ENCODE results near the gene IFNGR2. TPM values are rescaled to one million over a fixed set of nuclear protein-coding genes. Genes with fewer than 3 reads are reported as not detected.

The IFNGR2 gene
- total and polyA plus RNA-seq, 4 experiments from 2014 or later: 8.7 to 24.3 (median 21.8) TPM

DNA sequence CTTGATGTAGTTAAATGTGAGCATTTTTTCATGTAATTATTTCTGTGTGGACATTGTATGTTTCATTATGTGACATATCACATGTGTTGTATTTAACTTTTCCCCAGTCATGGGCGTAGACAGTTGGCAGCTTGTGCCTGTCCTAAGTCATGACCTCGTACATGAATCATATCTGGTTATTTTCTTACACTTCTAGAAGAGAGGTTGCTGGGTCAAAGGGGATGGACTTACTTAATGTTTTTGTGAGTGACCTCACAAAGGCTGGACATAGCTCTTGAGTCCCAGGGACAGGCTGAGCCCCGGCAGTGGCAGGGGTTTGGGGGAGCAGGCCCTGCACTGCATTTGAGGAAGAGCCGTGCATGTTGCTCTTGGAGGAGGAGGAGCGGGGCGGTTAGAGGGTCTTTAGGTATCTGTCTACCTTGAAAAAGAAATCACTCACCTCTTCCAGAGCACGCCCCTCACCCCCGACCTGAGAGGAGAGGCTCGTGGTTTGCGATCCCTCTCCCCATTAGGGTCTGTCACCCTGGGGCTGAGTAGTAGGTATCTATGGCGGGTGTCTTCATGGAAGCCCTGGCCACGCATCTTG is 16.4 kb downstream of the IFNGR2 start:
- Histone ChIP-seq H3K9me3 (ENCODE audit: control insufficient read depth in 1 of 2, low read length in 2 of 2) (no peaks in the 10 kb centered on the region), H3K27ac (ENCODE audit: low read depth, low read length) (no peak overlapping the region), H3K4me1 (ENCODE audit: insufficient read depth, low read length) (no peaks in the 10 kb centered on the region), H3K4me3 (ENCODE audit: low read length in 2 of 2) (no peak overlapping the region), H3K36me3 (ENCODE audit: insufficient read depth, low read length) (peaks cover 11% of the 10 kb centered on the region), H3K27me3 (ENCODE audit: insufficient read depth, low read length) (no peaks in the 10 kb centered on the region)
- CTCF ChIA-PET (ENCODE audit: partially characterized antibody): interaction anchor here (0.5 kb wide), 1 partner anchor 676 kb away, joined by 4 read pairs; no protein-coding TSS in a partner anchor
- no peaks in the 10 kb centered on the region for H3K27me3 Mint-ChIP-seq
- no peak for DNase-seq
- POLR2A ChIA-PET (ENCODE audit: partially characterized antibody): no interaction called here
- H3K9me3 Mint-ChIP-seq: no peaks in the 10 kb centered on the region
- H3K4me1 Mint-ChIP-seq: peaks cover 0 to 9% (median 6%) of the 10 kb centered on the region in 4 donors
- intact Hi-C loops (cut with micrococcal nuclease): no loop called here
- no peak overlapping the region for H3K4me3 Mint-ChIP-seq
- H3K36me3 Mint-ChIP-seq: peaks cover 31 to 39% of the 10 kb centered on the region in 2 donors
- peak overlapping the region in 1 of 7 donors; percentile 22 for H3K27ac Mint-ChIP-seq

DNA sequence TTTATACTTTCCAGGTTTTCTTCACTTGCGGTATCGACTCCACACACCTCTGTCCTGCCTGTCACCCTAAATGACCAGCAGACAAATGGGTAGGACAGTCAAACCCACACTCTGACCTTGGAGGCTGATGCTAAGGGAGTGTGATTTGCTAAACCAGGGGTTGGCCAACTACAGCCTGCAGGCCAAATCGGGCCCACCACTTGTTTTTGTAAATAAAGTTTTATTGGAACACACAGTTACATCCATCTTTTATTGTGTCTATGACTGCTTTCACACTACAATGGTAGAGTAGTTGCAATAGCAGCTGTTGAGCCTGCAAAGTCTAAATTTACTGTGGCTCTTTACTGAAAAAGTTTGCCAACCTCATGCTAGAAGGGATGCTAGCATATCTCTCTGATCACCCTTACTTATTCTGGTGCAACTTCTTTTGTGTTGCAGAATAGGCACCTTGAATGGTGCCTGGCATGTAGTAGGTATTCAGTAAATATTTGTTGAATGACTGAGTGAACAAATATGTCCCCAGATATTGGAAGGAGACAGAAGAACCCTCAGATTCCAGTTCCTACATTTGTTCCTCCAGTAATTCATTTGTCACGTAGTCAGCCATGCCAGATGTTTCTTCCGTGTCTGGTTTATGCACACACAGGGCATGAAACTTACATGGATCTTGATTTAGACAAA is 18.6 kb downstream of the IFNGR2 start:
- no peak overlapping the region for H3K27ac ChIP-seq (ENCODE audit: low read depth, low read length)
- DNase-seq: no peak
- no peaks in the 10 kb centered on the region for H3K27me3 ChIP-seq (ENCODE audit: insufficient read depth, low read length)
- H3K36me3 Mint-ChIP-seq: peaks cover 26 to 41% of the 10 kb centered on the region in 2 donors
- no peaks in the 10 kb centered on the region for H3K4me1 ChIP-seq (ENCODE audit: insufficient read depth, low read length)
- H3K27me3 Mint-ChIP-seq: no peaks in the 10 kb centered on the region
- no peak overlapping the region for H3K4me3 Mint-ChIP-seq
- POLR2A ChIA-PET (ENCODE audit: partially characterized antibody): no interaction called here
- H3K4me1 Mint-ChIP-seq: peaks cover 0 to 1% (median under 1%) of the 10 kb centered on the region in 4 donors
- no peak overlapping the region for H3K4me3 ChIP-seq (ENCODE audit: low read length in 2 of 2)
- H3K9me3 ChIP-seq (ENCODE audit: control insufficient read depth in 1 of 2, low read length in 2 of 2): no peaks in the 10 kb centered on the region
- CTCF ChIA-PET (ENCODE audit: partially characterized antibody): interaction anchor here (0.6 to 1.2 kb wide), 2 partner anchors 9 to 42 kb away, joined by 3 to 4 read pairs; no protein-coding TSS in a partner anchor
- H3K9me3 Mint-ChIP-seq: no peaks in the 10 kb centered on the region
- H3K27ac Mint-ChIP-seq: peak overlapping the region in 1 of 7 donors; percentile 18
- intact Hi-C loops (cut with micrococcal nuclease): no loop called here
- peaks cover 15% of the 10 kb centered on the region for H3K36me3 ChIP-seq (ENCODE audit: insufficient read depth, low read length)

DNA sequence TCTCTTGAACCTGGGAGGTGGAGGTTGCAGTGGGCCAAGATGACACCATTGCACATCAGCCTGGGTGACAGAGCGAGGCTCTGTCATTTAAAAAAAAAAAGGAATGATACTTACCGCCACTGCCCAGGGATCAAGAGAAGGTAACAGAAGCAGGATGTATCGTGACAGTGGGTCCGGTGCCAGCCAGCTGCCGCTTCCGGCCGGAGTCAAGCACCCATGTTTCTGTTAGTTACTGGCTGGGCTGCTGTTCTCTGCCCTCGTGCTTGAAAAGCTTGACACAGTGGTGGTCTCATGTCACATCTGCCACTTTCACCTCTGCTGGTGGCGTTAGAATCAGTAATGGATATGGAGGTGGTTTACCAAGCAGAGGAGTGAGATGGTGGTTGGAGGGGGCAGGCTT is 21.0 kb downstream of the IFNGR2 start:
- intact Hi-C loops (cut with micrococcal nuclease): no loop called here
- Histone ChIP-seq H3K4me3 (ENCODE audit: low read length in 2 of 2) (no peak overlapping the region), H3K4me1 (ENCODE audit: insufficient read depth, low read length) (no peaks in the 10 kb centered on the region), H3K27ac (ENCODE audit: low read depth, low read length) (no peak overlapping the region), H3K27me3 (ENCODE audit: insufficient read depth, low read length) (no peaks in the 10 kb centered on the region), H3K9me3 (ENCODE audit: control insufficient read depth in 1 of 2, low read length in 2 of 2) (no peaks in the 10 kb centered on the region), H3K36me3 (ENCODE audit: insufficient read depth, low read length) (peaks cover 19% of the 10 kb centered on the region)
- no peak overlapping the region for H3K27ac Mint-ChIP-seq
- H3K36me3 Mint-ChIP-seq: peaks cover 37 to 53% of the 10 kb centered on the region in 2 donors
- H3K4me1 Mint-ChIP-seq: peaks cover 0 to 1% (median under 1%) of the 10 kb centered on the region in 4 donors
- H3K27me3 Mint-ChIP-seq: no peaks in the 10 kb centered on the region
- POLR2A ChIA-PET (ENCODE audit: partially characterized antibody): no interaction called here
- H3K4me3 Mint-ChIP-seq: no peak overlapping the region
- no peak for DNase-seq
- no peaks in the 10 kb centered on the region for H3K9me3 Mint-ChIP-seq
- CTCF ChIA-PET (ENCODE audit: partially characterized antibody): no interaction called here

GRCh38 chr21:33425825-33426224 is 22.6 kb downstream of the IFNGR2 start:
- DNase-seq: no peak
- Mint-ChIP-seq H3K36me3 (peaks cover 34 to 48% of the 10 kb centered on the region in 2 donors), H3K27me3 (no peaks in the 10 kb centered on the region), H3K4me1 (peaks cover 0 to 1% (median 0%) of the 10 kb centered on the region in 4 donors), H3K9me3 (no peaks in the 10 kb centered on the region), H3K4me3 (no peak overlapping the region), H3K27ac (no peak overlapping the region)
- Histone ChIP-seq H3K4me3 (ENCODE audit: low read length in 2 of 2) (no peak overlapping the region), H3K27me3 (ENCODE audit: insufficient read depth, low read length) (no peaks in the 10 kb centered on the region), H3K36me3 (ENCODE audit: insufficient read depth, low read length) (peaks cover 19% of the 10 kb centered on the region), H3K4me1 (ENCODE audit: insufficient read depth, low read length) (no peaks in the 10 kb centered on the region), H3K9me3 (ENCODE audit: control insufficient read depth in 1 of 2, low read length in 2 of 2) (no peaks in the 10 kb centered on the region), H3K27ac (ENCODE audit: low read depth, low read length) (no peak overlapping the region)
- ChIA-PET CTCF (ENCODE audit: partially characterized antibody) (no interaction called here), POLR2A (ENCODE audit: partially characterized antibody) (no interaction called here)
- intact Hi-C loops (cut with micrococcal nuclease): no loop called here

- no peak overlapping the region for H3K27ac ChIP-seq (ENCODE audit: low read depth, low read length)
- Mint-ChIP-seq H3K4me3 (no peak overlapping the region), H3K36me3 (peaks cover 30 to 47% of the 10 kb centered on the region in 2 donors), H3K27me3 (no peaks in the 10 kb centered on the region), H3K4me1 (peaks cover 0 to 1% (median 0%) of the 10 kb centered on the region in 4 donors), H3K27ac (peak overlapping the region in 3 of 7 donors; percentile 0 to 19 (median 0)), H3K9me3 (no peaks in the 10 kb centered on the region)
- H3K4me1 ChIP-seq (ENCODE audit: insufficient read depth, low read length): no peaks in the 10 kb centered on the region
- intact Hi-C loops (cut with micrococcal nuclease): no loop called here
- no peak overlapping the region for H3K4me3 ChIP-seq (ENCODE audit: low read length in 2 of 2)
- CTCF ChIA-PET (ENCODE audit: partially characterized antibody): interaction anchor here (0.6 to 0.9 kb wide), 2 partner anchors 42 to 178 kb away, joined by 3 to 5 read pairs; no protein-coding TSS in a partner anchor
- H3K27me3 ChIP-seq (ENCODE audit: insufficient read depth, low read length): no peaks in the 10 kb centered on the region
- H3K36me3 ChIP-seq (ENCODE audit: insufficient read depth, low read length): peaks cover 17% of the 10 kb centered on the region
- POLR2A ChIA-PET (ENCODE audit: partially characterized antibody): no interaction called here
- no peak for DNase-seq
- H3K9me3 ChIP-seq (ENCODE audit: control insufficient read depth in 1 of 2, low read length in 2 of 2): no peaks in the 10 kb centered on the region
Measured at GRCh38 chr21:33427051-33427450, 23.8 kb downstream of the IFNGR2 start.

DNA sequence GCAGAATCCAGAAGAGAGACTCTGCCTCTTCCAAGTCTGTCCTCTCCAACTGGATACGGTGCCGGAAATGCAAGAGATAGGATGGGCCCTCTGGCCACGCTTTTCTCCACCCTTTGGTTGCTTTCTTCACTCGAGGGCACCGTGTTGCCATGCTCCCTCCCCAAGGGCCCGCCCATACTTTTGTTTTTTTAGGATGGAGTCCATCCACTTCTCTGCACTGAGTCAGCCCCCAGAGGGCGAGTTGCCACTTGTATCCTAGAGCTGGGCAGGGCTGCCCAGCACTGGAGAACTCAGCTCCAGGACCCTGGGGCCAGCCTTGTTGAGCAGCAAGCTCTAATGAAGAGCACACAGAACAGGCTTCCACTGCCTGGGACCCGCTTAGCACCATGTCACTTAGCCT is 25.5 kb downstream of the IFNGR2 start:
- intact Hi-C loops (cut with micrococcal nuclease): no loop called here
- ChIA-PET CTCF (ENCODE audit: partially characterized antibody) (interaction anchor here (1.4 kb wide), 1 partner anchor 15 kb away, joined by 4 read pairs; no protein-coding TSS in a partner anchor), POLR2A (ENCODE audit: partially characterized antibody) (no interaction called here)
- no peaks in the 10 kb centered on the region for H3K27me3 ChIP-seq (ENCODE audit: insufficient read depth, low read length)
- Mint-ChIP-seq H3K36me3 (peaks cover 39 to 60% of the 10 kb centered on the region in 2 donors), H3K4me3 (no peak overlapping the region), H3K9me3 (no peaks in the 10 kb centered on the region), H3K4me1 (peaks cover 0 to 5% (median 2%) of the 10 kb centered on the region in 4 donors), H3K27me3 (no peaks in the 10 kb centered on the region), H3K27ac (no peak overlapping the region)
- no peak overlapping the region for H3K27ac ChIP-seq (ENCODE audit: low read depth, low read length)
- H3K4me3 ChIP-seq (ENCODE audit: low read length in 2 of 2): no peak overlapping the region
- H3K4me1 ChIP-seq (ENCODE audit: insufficient read depth, low read length): no peaks in the 10 kb centered on the region
- peaks cover 29% of the 10 kb centered on the region for H3K36me3 ChIP-seq (ENCODE audit: insufficient read depth, low read length)
- DNase-seq: no peak
- no peaks in the 10 kb centered on the region for H3K9me3 ChIP-seq (ENCODE audit: control insufficient read depth in 1 of 2, low read length in 2 of 2)

- DNase-seq: no peak
- Mint-ChIP-seq H3K9me3 (no peaks in the 10 kb centered on the region), H3K27me3 (no peaks in the 10 kb centered on the region), H3K36me3 (peaks cover 49 to 67% of the 10 kb centered on the region in 2 donors), H3K27ac (no peak overlapping the region), H3K4me1 (peaks cover 6 to 17% (median 12%) of the 10 kb centered on the region in 4 donors), H3K4me3 (no peak overlapping the region)
- H3K36me3 ChIP-seq (ENCODE audit: insufficient read depth, low read length): peaks cover 36% of the 10 kb centered on the region
- intact Hi-C loops (cut with micrococcal nuclease): no loop called here
- H3K4me1 ChIP-seq (ENCODE audit: insufficient read depth, low read length): peaks cover 9% of the 10 kb centered on the region
- H3K4me3 ChIP-seq (ENCODE audit: low read length in 2 of 2): no peak overlapping the region
- H3K9me3 ChIP-seq (ENCODE audit: control insufficient read depth in 1 of 2, low read length in 2 of 2): no peaks in the 10 kb centered on the region
- H3K27ac ChIP-seq (ENCODE audit: low read depth, low read length): no peak overlapping the region
- POLR2A ChIA-PET (ENCODE audit: partially characterized antibody): no interaction called here
- H3K27me3 ChIP-seq (ENCODE audit: insufficient read depth, low read length): no peaks in the 10 kb centered on the region
- CTCF ChIA-PET (ENCODE audit: partially characterized antibody): interaction anchor here (1.4 to 1.7 kb wide), 2 partner anchors 14 to 69 kb away, joined by 4 to 6 read pairs; no protein-coding TSS in a partner anchor
Measured at GRCh38 chr21:33430858-33431257, 27.6 kb downstream of the IFNGR2 start.

Measured in CD4-positive, alpha-beta memory T cell (primary cell).